ENCODE measurements around the gene TXNDC11.

DNA sequence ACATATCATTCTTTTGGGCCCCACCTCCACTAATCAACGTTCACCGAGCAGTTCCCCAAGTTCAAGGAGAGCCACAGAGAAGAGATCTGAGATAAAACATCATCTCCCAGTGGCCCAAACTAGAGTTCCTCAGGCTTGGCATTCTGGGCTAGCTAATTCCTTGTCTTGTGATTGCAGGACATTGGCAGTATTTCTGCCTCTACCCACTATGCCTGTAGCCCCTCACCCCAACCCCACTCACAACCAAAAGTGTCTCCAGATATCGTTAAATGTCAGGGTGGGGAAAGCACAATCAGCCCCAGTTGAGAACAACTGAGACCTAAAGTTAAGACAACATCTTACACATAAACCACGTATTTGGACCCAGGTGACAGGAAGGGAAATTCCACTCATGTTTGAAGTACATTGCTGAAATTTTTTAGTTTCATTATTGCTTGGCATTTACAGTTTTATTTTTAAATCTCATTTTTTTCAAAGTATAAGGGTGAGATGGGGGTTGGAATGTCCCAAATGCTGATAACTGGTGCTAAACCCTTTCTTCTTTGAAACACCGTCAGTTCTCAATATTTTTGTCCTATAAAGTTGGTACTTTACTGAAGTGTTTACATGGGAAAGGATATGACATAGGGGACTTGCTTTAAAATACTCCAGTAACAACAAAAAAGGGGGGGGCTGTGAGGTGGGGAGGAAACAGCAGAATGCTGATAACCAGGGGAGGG, 40.8 kb upstream of the TXNDC11 start:
- TF ChIP-seq POLR2AphosphoS5 (IDR thresholded peaks at IDR 0.05; ENCODE audit: low read depth) (no peak), GABPA (IDR thresholded peaks at IDR 0.05; ENCODE audit: low read depth) (no peak)
- TF ChIP-seq, protein P1, sequence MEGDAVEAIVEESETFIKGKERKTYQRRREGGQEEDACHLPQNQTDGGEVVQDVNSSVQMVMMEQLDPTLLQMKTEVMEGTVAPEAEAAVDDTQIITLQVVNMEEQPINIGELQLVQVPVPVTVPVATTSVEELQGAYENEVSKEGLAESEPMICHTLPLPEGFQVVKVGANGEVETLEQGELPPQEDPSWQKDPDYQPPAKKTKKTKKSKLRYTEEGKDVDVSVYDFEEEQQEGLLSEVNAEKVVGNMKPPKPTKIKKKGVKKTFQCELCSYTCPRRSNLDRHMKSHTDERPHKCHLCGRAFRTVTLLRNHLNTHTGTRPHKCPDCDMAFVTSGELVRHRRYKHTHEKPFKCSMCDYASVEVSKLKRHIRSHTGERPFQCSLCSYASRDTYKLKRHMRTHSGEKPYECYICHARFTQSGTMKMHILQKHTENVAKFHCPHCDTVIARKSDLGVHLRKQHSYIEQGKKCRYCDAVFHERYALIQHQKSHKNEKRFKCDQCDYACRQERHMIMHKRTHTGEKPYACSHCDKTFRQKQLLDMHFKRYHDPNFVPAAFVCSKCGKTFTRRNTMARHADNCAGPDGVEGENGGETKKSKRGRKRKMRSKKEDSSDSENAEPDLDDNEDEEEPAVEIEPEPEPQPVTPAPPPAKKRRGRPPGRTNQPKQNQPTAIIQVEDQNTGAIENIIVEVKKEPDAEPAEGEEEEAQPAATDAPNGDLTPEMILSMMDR (IDR thresholded peaks at IDR 0.05; ENCODE audit: insufficient read depth, low read length): no peak

Data from HL-60 (cell line).